Measurements from ENCODE around the gene PLCB1.

The PLCB1 gene

GRCh38 chr20:8854571-8854970 lies 722.5 kb downstream of the PLCB1 start:
- no peak for TF ChIP-seq GATA2 (IDR thresholded peaks at IDR 0.05; ENCODE audit: low read depth, low read length)
- no peak for TF ChIP-seq GATA3 (IDR thresholded peaks at IDR 0.05; ENCODE audit: low read depth, low read length)

- TF ChIP-seq GATA3 (IDR thresholded peaks at IDR 0.05; ENCODE audit: low read depth, low read length) (no peak), GATA2 (IDR thresholded peaks at IDR 0.05; ENCODE audit: low read depth, low read length) (no peak)
Observed at GRCh38 chr20:8855315-8855714, 723.2 kb downstream of the PLCB1 start.

GRCh38 chr20:8856668-8857067 lies 724.6 kb downstream of the PLCB1 start:
- TF ChIP-seq GATA2 (IDR thresholded peaks at IDR 0.05; ENCODE audit: low read depth, low read length) (no peak), GATA3 (IDR thresholded peaks at IDR 0.05; ENCODE audit: low read depth, low read length) (no peak)

GRCh38 chr20:8858181-8858787 lies 726.2 kb downstream of the PLCB1 start:
- TF ChIP-seq GATA3 (IDR thresholded peaks at IDR 0.05; ENCODE audit: low read depth, low read length) = no peak
- TF ChIP-seq GATA2 (IDR thresholded peaks at IDR 0.05; ENCODE audit: low read depth, low read length) = no peak

- no peak for TF ChIP-seq GATA3 (IDR thresholded peaks at IDR 0.05; ENCODE audit: low read depth, low read length)
- no peak for TF ChIP-seq GATA2 (IDR thresholded peaks at IDR 0.05; ENCODE audit: low read depth, low read length)
Observed at GRCh38 chr20:8860011-8860495, 728.0 kb downstream of the PLCB1 start.

GRCh38 chr20:8862092-8862491 lies 730.0 kb downstream of the PLCB1 start:
- TF ChIP-seq GATA2 (IDR thresholded peaks at IDR 0.05; ENCODE audit: low read depth, low read length) (no peak), GATA3 (IDR thresholded peaks at IDR 0.05; ENCODE audit: low read depth, low read length) (no peak)

GRCh38 chr20:8865636-8866035 lies 733.6 kb downstream of the PLCB1 start:
- TF ChIP-seq GATA2 (IDR thresholded peaks at IDR 0.05; ENCODE audit: low read depth, low read length) (no peak), GATA3 (IDR thresholded peaks at IDR 0.05; ENCODE audit: low read depth, low read length) (no peak)

GRCh38 chr20:8867038-8867740 lies 735.1 kb downstream of the PLCB1 start:
- no peak for TF ChIP-seq GATA3 (IDR thresholded peaks at IDR 0.05; ENCODE audit: low read depth, low read length)
- TF ChIP-seq GATA2 (IDR thresholded peaks at IDR 0.05; ENCODE audit: low read depth, low read length) = no peak

GRCh38 chr20:8870652-8871051 lies 738.6 kb downstream of the PLCB1 start:
- TF ChIP-seq GATA3 (IDR thresholded peaks at IDR 0.05; ENCODE audit: low read depth, low read length) (no peak), GATA2 (IDR thresholded peaks at IDR 0.05; ENCODE audit: low read depth, low read length) (no peak)

- no peak for TF ChIP-seq GATA3 (IDR thresholded peaks at IDR 0.05; ENCODE audit: low read depth, low read length)
- TF ChIP-seq GATA2 (IDR thresholded peaks at IDR 0.05; ENCODE audit: low read depth, low read length) = no peak
Observed at GRCh38 chr20:8874437-8874836, 742.4 kb downstream of the PLCB1 start.

GRCh38 chr20:8875586-8875985 lies 743.5 kb downstream of the PLCB1 start:
- no peak for TF ChIP-seq GATA3 (IDR thresholded peaks at IDR 0.05; ENCODE audit: low read depth, low read length)
- no peak for TF ChIP-seq GATA2 (IDR thresholded peaks at IDR 0.05; ENCODE audit: low read depth, low read length)

GRCh38 chr20:8876366-8876765 lies 744.3 kb downstream of the PLCB1 start:
- TF ChIP-seq GATA3 (IDR thresholded peaks at IDR 0.05; ENCODE audit: low read depth, low read length) (no peak), GATA2 (IDR thresholded peaks at IDR 0.05; ENCODE audit: low read depth, low read length) (no peak)

- TF ChIP-seq GATA2 (IDR thresholded peaks at IDR 0.05; ENCODE audit: low read depth, low read length) (no peak), GATA3 (IDR thresholded peaks at IDR 0.05; ENCODE audit: low read depth, low read length) (no peak)
Observed at GRCh38 chr20:8877294-8877693, 745.2 kb downstream of the PLCB1 start.

- TF ChIP-seq GATA3 (IDR thresholded peaks at IDR 0.05; ENCODE audit: low read depth, low read length) (no peak), GATA2 (IDR thresholded peaks at IDR 0.05; ENCODE audit: low read depth, low read length) (no peak)
Observed at GRCh38 chr20:8879669-8880068, 747.6 kb downstream of the PLCB1 start.
